NT2/D1 (cell line): ENCODE results near the gene NR2F1-AS1.

ENCODE experiments used
- DNase-seq: peaks from one replicate; pipeline ENCODE4 v3.0.0-alpha.2; 2011; ENCODE audit warnings: low read depth, low spot score
- H3K27me3 ChIP-seq: 2 replicates; pipeline ENCODE4 v1.6.0; 2011; ENCODE audit warnings: mild to moderate bottlenecking; ENCODE audit not compliant: insufficient read length, insufficient read depth
- H3K36me3 ChIP-seq: 2 replicates; pipeline ENCODE4 v1.6.1; 2011; ENCODE audit warnings: mild to moderate bottlenecking, low read length, mixed read lengths; ENCODE audit not compliant: insufficient read depth, insufficient read length
- H3K4me1 ChIP-seq: 2 replicates; pipeline ENCODE4 v1.5.1; 2011; ENCODE audit not compliant: insufficient read depth, insufficient read length
- H3K4me3 ChIP-seq: 2 replicates; pipeline ENCODE4 v1.5.1; 2011; ENCODE audit warnings: low read depth; ENCODE audit not compliant: insufficient read length
- H3K9ac ChIP-seq: 2 replicates; pipeline ENCODE4 v1.6.0; 2011; ENCODE audit warnings: low read depth; ENCODE audit not compliant: insufficient read length
- H3K9me3 ChIP-seq: 2 replicates; pipeline ENCODE4 v1.5.1; 2011; ENCODE audit warnings: mild to moderate bottlenecking, low read length; ENCODE audit not compliant: insufficient read depth
- SUZ12 ChIP-seq: IDR thresholded peaks from 2 replicates; pipeline ENCODE4 v1.6.1; 2011; ENCODE audit not compliant: insufficient read length, insufficient read depth; ENCODE audit errors: extremely low read depth
- YY1 ChIP-seq: IDR thresholded peaks from 2 replicates; pipeline ENCODE4 v1.6.1; 2011; ENCODE audit not compliant: insufficient read length, insufficient read depth
- ZNF274 ChIP-seq: IDR thresholded peaks from 2 replicates; pipeline ENCODE4 v1.6.1; 2011; ENCODE audit warnings: mild to moderate bottlenecking, low read depth, low read length

NR2F1-AS1 gene

GRCh38 chr5:93575461-93576414 is 5.3 kb downstream of the NR2F1-AS1 start:
- peaks cover 100% of the 10 kb centered on the region for H3K27me3 ChIP-seq
- no peak overlapping the region for H3K9ac ChIP-seq
- H3K36me3 ChIP-seq = no peaks in the 10 kb centered on the region
- DNase-seq = no peak
- H3K4me1 ChIP-seq = peaks cover 19% of the 10 kb centered on the region
- TF ChIP-seq SUZ12 (peak; percentile 23), ZNF274 (no peak)
- H3K9me3 ChIP-seq = no peaks in the 10 kb centered on the region
- no peak overlapping the region for H3K4me3 ChIP-seq

DNA sequence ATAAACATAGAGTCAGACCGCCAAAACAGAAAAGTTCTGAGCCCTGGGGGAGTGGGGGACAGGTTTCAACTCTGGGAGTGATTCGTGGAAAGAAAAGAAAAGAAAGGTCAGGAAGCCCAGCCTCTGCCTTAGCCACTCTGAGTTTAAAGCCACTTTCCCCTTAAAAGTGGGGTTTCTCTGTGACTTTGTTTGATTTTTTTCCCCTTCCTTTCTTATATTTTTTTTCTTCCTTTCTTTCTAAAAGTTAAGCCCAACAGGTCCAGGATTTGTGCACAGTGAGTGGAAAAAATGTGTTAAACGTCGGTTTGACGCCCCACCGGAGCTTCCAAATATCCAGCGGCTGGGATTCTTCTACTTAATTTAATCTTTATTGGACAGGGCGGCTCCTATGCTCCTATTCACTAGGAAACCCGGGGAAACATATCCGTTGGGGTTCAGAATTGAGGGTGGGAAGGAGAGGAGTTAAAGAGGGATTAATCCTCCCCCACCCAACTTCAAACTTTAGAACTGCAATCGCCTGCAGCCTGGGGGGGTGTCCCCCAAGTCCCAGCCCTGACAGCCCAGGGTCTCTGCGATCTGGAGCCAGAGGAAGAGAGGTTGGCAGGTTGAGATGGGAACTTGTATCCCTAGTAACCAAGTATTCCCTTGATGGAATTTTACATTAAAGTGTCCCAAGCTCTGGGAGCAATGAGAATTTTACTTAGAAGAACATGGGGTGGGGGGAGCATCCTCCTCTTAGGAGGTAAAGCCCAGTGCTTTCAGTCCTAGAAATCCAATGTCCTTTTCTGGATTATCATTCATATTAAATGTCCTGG is 6.3 kb downstream of the NR2F1-AS1 start:
- TF ChIP-seq ZNF274 = no peak
- TF ChIP-seq SUZ12 = no peak
- no peak for TF ChIP-seq YY1
- H3K4me3 ChIP-seq = no peak overlapping the region
- peaks cover 100% of the 10 kb centered on the region for H3K27me3 ChIP-seq
- no peak for DNase-seq
- H3K4me1 ChIP-seq = peaks cover 12% of the 10 kb centered on the region
- no peaks in the 10 kb centered on the region for H3K36me3 ChIP-seq
- no peaks in the 10 kb centered on the region for H3K9me3 ChIP-seq
- no peak overlapping the region for H3K9ac ChIP-seq

GRCh38 chr5:93573354-93574351 is 7.4 kb downstream of the NR2F1-AS1 start:
- Histone ChIP-seq H3K36me3 (no peaks in the 10 kb centered on the region), H3K4me3 (peak overlapping the region; percentile 37)
- no peak for DNase-seq

GRCh38 chr5:93572608-93573353 is 8.2 kb downstream of the NR2F1-AS1 start:
- no peak for DNase-seq
- Histone ChIP-seq H3K4me3 (peak overlapping the region; percentile 37), H3K9ac (no peak overlapping the region), H3K27me3 (peaks cover 96% of the 10 kb centered on the region), H3K36me3 (no peaks in the 10 kb centered on the region), H3K4me1 (peaks cover 9% of the 10 kb centered on the region), H3K9me3 (no peaks in the 10 kb centered on the region)
- no peak for TF ChIP-seq ZNF274
- no peak for TF ChIP-seq SUZ12
- no peak for TF ChIP-seq YY1

More at GRCh38 chr5:93573354-93574351, 7.4 kb downstream of the NR2F1-AS1 start:
- H3K9ac ChIP-seq = no peak overlapping the region
- H3K4me1 ChIP-seq = peaks cover 9% of the 10 kb centered on the region
- H3K9me3 ChIP-seq = no peaks in the 10 kb centered on the region
- H3K27me3 ChIP-seq = peaks cover 100% of the 10 kb centered on the region
- TF ChIP-seq ZNF274 (no peak), YY1 (no peak), SUZ12 (peak; percentile 27)

DNA sequence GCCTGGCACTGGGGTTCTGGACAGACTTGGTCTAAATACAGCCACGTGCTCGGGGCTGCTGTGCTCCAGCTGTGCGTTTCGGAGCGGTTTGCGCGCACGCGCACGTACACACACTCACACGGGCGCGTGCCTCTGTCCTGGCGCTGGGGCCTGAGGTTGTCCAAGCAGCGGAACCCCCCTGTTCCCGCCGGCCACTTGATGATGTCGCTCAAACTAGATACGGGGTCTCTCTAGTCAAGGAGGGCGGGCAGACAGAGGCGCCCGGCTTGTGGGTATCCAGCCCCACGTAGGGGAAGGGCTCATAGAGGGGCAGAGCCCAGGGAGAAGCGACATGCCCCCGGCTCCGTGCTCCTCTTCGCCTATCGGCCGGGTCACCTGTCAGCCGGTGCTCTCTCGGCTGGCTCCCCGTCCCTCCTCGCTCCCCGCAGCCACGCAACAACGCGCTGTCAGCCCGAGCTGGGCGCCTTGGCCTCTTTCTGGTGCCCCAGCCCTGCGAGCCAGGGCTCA is 8.9 kb downstream of the NR2F1-AS1 start:
- Histone ChIP-seq H3K36me3 (no peaks in the 10 kb centered on the region), H3K27me3 (peaks cover 90% of the 10 kb centered on the region), H3K9me3 (no peaks in the 10 kb centered on the region), H3K9ac (no peak overlapping the region), H3K4me1 (peaks cover 9% of the 10 kb centered on the region), H3K4me3 (peak overlapping the region; percentile 37)
- no peak for TF ChIP-seq YY1
- TF ChIP-seq SUZ12 = no peak
- TF ChIP-seq ZNF274 = no peak
- no peak for DNase-seq
